ENCODE results near the gene PRRT3. TPM values are rescaled to one million over a fixed set of nuclear protein-coding genes. Genes with fewer than 3 reads are reported as not detected.

Gene PRRT3
- polyA plus RNA-seq, 1 of the 3 experiments (the other 2 are of a cell fraction): 5.5 TPM

- CTCF ChIA-PET: interaction anchor here (0.7 kb wide), 1 partner anchor 93 kb away, joined by 3 read pairs; no protein-coding TSS in a partner anchor
- H3K27ac ChIP-seq (ENCODE audit: low read depth in 2 of 2, low read length in 1 of 2): no peak overlapping the region
- H3K4me2 ChIP-seq: no peak overlapping the region
- POLR2A ChIA-PET: no interaction called here
- H3F3A ChIP-seq (replicated peaks; ENCODE audit: insufficient read depth): no peaks in the 10 kb centered on the region
- H4K20me1 ChIP-seq (ENCODE audit: insufficient read depth): no peaks in the 10 kb centered on the region
- no peaks in the 10 kb centered on the region for H3K9me2 ChIP-seq
- no peak overlapping the region for H3K4me3 ChIP-seq (ENCODE audit: low read depth in 2 of 2, low read length in 1 of 2)
- no peak for DNase-seq
- no peaks in the 10 kb centered on the region for H3K27me3 ChIP-seq (ENCODE audit: insufficient read depth)
- H3K9ac ChIP-seq: no peak overlapping the region
- H3K36me3 ChIP-seq (replicated peaks in 1 of 2; ENCODE audit: control insufficient read depth in 1 of 2, insufficient read depth in 2 of 2, low read length in 1 of 2): peaks cover 0 to 17% of the 10 kb centered on the region in 2 experiments
- no peaks in the 10 kb centered on the region for H3K4me1 ChIP-seq (ENCODE audit: control insufficient read depth in 1 of 2, insufficient read depth in 2 of 2, low read depth in 1 of 2, low read length in 1 of 2)
- no peaks in the 10 kb centered on the region for H3K9me3 ChIP-seq
- peaks cover 51% of the 10 kb centered on the region; the same call in 1 of the 2 replicates for H3K79me2 ChIP-seq (ENCODE audit: insufficient read depth)
- no peak overlapping the region for H2AFZ ChIP-seq (ENCODE audit: low read depth)
- no peak for TF ChIP-seq MXI1 (IDR thresholded peaks at IDR 0.05; ENCODE audit: low read depth, low read length)
- TF ChIP-seq, protein P1, sequence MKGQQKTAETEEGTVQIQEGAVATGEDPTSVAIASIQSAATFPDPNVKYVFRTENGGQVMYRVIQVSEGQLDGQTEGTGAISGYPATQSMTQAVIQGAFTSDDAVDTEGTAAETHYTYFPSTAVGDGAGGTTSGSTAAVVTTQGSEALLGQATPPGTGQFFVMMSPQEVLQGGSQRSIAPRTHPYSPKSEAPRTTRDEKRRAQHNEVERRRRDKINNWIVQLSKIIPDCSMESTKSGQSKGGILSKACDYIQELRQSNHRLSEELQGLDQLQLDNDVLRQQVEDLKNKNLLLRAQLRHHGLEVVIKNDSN (IDR thresholded peaks at IDR 0.05; ENCODE audit: borderline replicate concordance, low read depth): no peak
- TF ChIP-seq CHD2 (IDR thresholded peaks at IDR 0.05; ENCODE audit: low read length, partially characterized antibody): no peak
- TF ChIP-seq MEF2A (IDR thresholded peaks at IDR 0.05; ENCODE audit: borderline replicate concordance, low read depth): no peak
- no peak for TF ChIP-seq YY1 (IDR thresholded peaks at IDR 0.05; ENCODE audit: low read depth)
- TF ChIP-seq NRF1 (IDR thresholded peaks at IDR 0.05; ENCODE audit: low read depth, low read length): no peak
- no peak for TF ChIP-seq RFX5 (IDR thresholded peaks at IDR 0.05; ENCODE audit: low read length)
- no peak for TF ChIP-seq JUND (IDR thresholded peaks at IDR 0.05)
- TF ChIP-seq REST (IDR thresholded peaks at IDR 0.05; ENCODE audit: low read depth, low read length): no peak
- TF ChIP-seq, protein P2, sequence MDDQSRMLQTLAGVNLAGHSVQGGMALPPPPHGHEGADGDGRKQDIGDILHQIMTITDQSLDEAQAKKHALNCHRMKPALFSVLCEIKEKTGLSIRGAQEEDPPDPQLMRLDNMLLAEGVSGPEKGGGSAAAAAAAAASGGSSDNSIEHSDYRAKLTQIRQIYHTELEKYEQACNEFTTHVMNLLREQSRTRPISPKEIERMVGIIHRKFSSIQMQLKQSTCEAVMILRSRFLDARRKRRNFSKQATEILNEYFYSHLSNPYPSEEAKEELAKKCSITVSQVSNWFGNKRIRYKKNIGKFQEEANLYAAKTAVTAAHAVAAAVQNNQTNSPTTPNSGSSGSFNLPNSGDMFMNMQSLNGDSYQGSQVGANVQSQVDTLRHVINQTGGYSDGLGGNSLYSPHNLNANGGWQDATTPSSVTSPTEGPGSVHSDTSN (IDR thresholded peaks at IDR 0.05): no peak
- TF ChIP-seq EP300 (IDR thresholded peaks at IDR 0.05; ENCODE audit: borderline replicate concordance in 1 of 2, low read depth in 1 of 2, low read length in 1 of 2): no peak
- 94% methylated on average over 10 of the region's 10 CpGs for WGBS (ENCODE audit: low lambda C conversion rate)
Measured at GRCh38 chr3:9994086-9994844, 42.1 kb upstream of the PRRT3 start.

Measured in SK-N-SH (cell line).